Heart left ventricle (tissue), 16 donors: ENCODE measurements around the gene ASNSD1. TPM values are rescaled to one million over a fixed set of nuclear protein-coding genes. Genes with fewer than 3 reads are reported as not detected.

Source experiments
- ATAC-seq, 4 donors: fragments of 200-7000 bp; cut with Tn5 transposase; one replicate each; pipeline ENCODE4 v1.9.1; 2020 to 2022; ENCODE audit warnings: moderate library complexity in 4 of 4, mild to moderate bottlenecking in 3 of 4, moderate number of reproducible peaks in 1 of 4
- DNase-seq, 5 donors: peaks; one replicate each; pipeline ENCODE4 v3.0.0-alpha.2; 2020
- H3K27ac ChIP-seq, 12 donors: fragments of 200-600 bp; sonication (generic) in 4 of 12; one replicate each; pipeline versions ENCODE4 v1.5.0 to v1.8.0; 2016 to 2022; ENCODE audit warnings: mild to moderate bottlenecking in 2 of 12
- H3K27me3 ChIP-seq, 9 donors: fragments of 200-600 bp; sonication (generic) in 2 of 9; one replicate each; pipeline versions ENCODE4 v1.5.1 to v1.8.0; 2016 to 2022; ENCODE audit warnings: mild to moderate bottlenecking in 3 of 9
- H3K36me3 ChIP-seq, 9 donors: fragments of 200-600 bp; sonication (generic) in 2 of 9; one replicate each; pipeline versions ENCODE4 v1.5.0 to v1.8.0; 2018 to 2022; ENCODE audit warnings: mild to moderate bottlenecking in 2 of 9
- H3K4me1 ChIP-seq, 12 donors: fragments of 200-600 bp; sonication (generic) in 4 of 12; one replicate each; pipeline versions ENCODE4 v1.5.0 to v1.8.0; 2016 to 2022; ENCODE audit warnings: mild to moderate bottlenecking in 3 of 12
- H3K4me3 ChIP-seq, 12 donors: fragments of 200-600 bp; sonication (generic) in 4 of 12; one replicate each; pipeline versions ENCODE4 v1.5.0 to v1.8.0; 2017 to 2022; ENCODE audit warnings: mild to moderate bottlenecking in 9 of 12, moderate library complexity in 4 of 12
- H3K9me3 ChIP-seq, 12 donors: fragments of 200-600 bp; sonication (generic) in 4 of 12; one replicate each; pipeline versions ENCODE4 v1.5.0 to v1.8.0; 2016 to 2022; ENCODE audit warnings: mild to moderate bottlenecking in 1 of 12
- POLR2A ChIP-seq, 2 donors: fragments of 450-650 bp; IDR thresholded peaks; one replicate each; pipeline ENCODE4 v1.6.1; 2017; ENCODE audit warnings: antibody characterized with exemption in 2 of 2, mild to moderate bottlenecking in 2 of 2, moderate library complexity in 2 of 2
- WGBS, 4 donors: extraction: QIAGEN DNeasy Blood & Tissue Kit in 2 of 4; methylation state at CpG; one replicate each; pipeline versions ENCODE4 v1.1.5 to v1.1.7; 2013 to 2018; 5-methylcytosine and 5-hydroxymethylcytosine counted together
- intact Hi-C, 10 donors: fragments of 100-400 bp; cut with DNase I; formaldehyde crosslinking; loops; one replicate each; pipeline versions ENCODE4 v1.11.1 to v1.14.2; 2022
- polyA plus RNA-seq, 2 donors: library from polyadenylated mRNA; stranded (reverse); fragments of 200-250 nt; gene quantifications; one replicate each; pipeline ENCODE4 v1.2.3, GENCODE V29; 2013
- total RNA-seq, 9 donors: library from RNA; depleted of rRNA in 2 of 9; stranded (reverse); fragments of >200 nt in 2 of 9; fragmentation: NEBNext Ultra II Directional in 3 of 9; extraction: Animal tissue kit (Norgen Biotek cat#: 25700) in 3 of 9; gene quantifications; one replicate each; pipeline versions ENCODE4 v1.1.0 to v1.2.4, GENCODE V29; 2016 to 2023
- TF ChIP-seq, protein P1 (sequence below), 12 donors: fragments of 200-600 bp; sonication (generic) in 4 of 12; IDR thresholded peaks; one replicate each; pipeline versions ENCODE4 v1.5.0 to v1.8.0; 2018 to 2022; ENCODE audit warnings: antibody characterized with exemption in 12 of 12, mild to moderate bottlenecking in 5 of 12
- donor health status: ischemic (EF 13 %, LVEDD 7.1; RV severe dilation, severe dysfunction).
- donor health status: healthy with polysubstance abuse.
- donor health status: DM: no; HTN: yes; CAD: no.
- donor health status: DM: no; HTN: no; CAD: no.
- donor health status: ischemic (EF 25% LVEDD 6.9; RV normal size, moderate dysfunction).
- donor health status: ischemic (EF 25% LVEDD 5.7; RV mildly dilated, moderate dysfunction).
- donor health status: healthy.
- donor health status: DM: yes; HTN: yes; CAD: no.
- donor health status: ischemic (EF 35%, LVEDD 5.7; RV mildly dilated, moderate dysfunction).
- donor health status: nonischemic (EF 11% LVEDD 7.7; RV severe dilation, severe dysfunction).
- donor health status: DM: yes; HTN: yes; CAD: no.
- donor health status: PGD.
- donor health status: ischemic (EF 29% LVEDD 5.4; RV normal size, mild dysfunction).
- donor health status: nonischemic (EF 23%, LVEDD 6.1; RV moderate dilation, normal function).

ASNSD1 gene
- total and polyA plus RNA-seq, 11 donors = 26.3 to 46.0 (median 32.4) TPM

DNA sequence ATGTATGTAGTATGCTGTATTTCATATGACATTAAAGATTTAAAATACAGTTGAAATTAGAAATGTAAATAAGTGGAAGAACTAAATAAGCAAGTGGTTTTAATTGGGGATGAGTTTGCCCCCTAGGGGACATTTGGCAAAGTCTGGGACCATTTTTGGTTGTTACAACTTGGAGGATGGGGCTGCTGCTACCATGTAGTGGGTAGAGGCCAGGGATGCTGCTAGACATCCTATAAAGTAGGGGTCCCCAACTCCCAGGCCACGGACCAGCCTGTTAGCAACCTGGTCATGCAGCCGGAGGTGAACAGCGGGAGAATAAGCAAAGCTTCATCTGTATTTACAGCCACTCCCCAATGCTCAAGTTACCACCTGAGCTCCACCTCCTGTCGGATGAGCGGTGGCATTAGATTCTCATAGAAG lies 27.9 kb upstream of the ASNSD1 start:
- H3K4me1 ChIP-seq = peaks cover 0 to 11% (median 0%) of the 10 kb centered on the region in 12 donors
- no peak overlapping the region for H3K27ac ChIP-seq
- intact Hi-C loops = loop anchor here (2.0 to 10.0 kb wide), 4 partner anchors 51 to 167 kb away; partner anchors contain the start of gene SLC40A1 (in 2 of the 10)
- WGBS, 4 donors = 78 to 86% (median 80%) methylated on average over 5 of the region's 5 CpGs
- no peak for TF ChIP-seq POLR2A (IDR thresholded peaks at IDR 0.05)
- TF ChIP-seq, protein P1, sequence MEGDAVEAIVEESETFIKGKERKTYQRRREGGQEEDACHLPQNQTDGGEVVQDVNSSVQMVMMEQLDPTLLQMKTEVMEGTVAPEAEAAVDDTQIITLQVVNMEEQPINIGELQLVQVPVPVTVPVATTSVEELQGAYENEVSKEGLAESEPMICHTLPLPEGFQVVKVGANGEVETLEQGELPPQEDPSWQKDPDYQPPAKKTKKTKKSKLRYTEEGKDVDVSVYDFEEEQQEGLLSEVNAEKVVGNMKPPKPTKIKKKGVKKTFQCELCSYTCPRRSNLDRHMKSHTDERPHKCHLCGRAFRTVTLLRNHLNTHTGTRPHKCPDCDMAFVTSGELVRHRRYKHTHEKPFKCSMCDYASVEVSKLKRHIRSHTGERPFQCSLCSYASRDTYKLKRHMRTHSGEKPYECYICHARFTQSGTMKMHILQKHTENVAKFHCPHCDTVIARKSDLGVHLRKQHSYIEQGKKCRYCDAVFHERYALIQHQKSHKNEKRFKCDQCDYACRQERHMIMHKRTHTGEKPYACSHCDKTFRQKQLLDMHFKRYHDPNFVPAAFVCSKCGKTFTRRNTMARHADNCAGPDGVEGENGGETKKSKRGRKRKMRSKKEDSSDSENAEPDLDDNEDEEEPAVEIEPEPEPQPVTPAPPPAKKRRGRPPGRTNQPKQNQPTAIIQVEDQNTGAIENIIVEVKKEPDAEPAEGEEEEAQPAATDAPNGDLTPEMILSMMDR (IDR thresholded peaks at IDR 0.05) = peak; percentile 23 to 60 (median 50)
- H3K4me3 ChIP-seq = no peak overlapping the region
- ATAC-seq = peak in 1 of 4 donors; percentile 41
- H3K9me3 ChIP-seq = no peaks in the 10 kb centered on the region
- no peak for DNase-seq
- H3K27me3 ChIP-seq = no peaks in the 10 kb centered on the region
- no peaks in the 10 kb centered on the region for H3K36me3 ChIP-seq

DNA sequence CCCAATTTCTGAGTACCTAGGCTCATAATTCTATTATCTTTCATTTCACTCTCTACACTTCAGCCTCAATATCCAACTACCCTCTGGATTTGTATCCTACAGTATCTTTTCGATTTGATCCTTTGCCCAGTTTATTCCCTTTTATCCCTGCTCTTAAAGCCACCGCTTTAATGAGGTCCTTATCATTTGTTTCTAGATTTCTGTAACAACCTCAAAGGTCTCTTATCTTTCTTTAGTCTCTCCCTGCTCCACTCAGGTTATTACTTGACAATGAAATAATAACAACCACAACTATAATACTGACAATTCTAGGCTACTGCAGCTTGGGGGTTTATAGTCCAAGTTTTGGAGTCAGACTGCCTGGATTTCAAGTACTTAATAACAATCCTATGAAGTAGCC lies 25.9 kb upstream of the ASNSD1 start:
- no peak overlapping the region for H3K4me3 ChIP-seq
- DNase-seq = no peak
- no peak overlapping the region for H3K27ac ChIP-seq
- no peak for ATAC-seq
- TF ChIP-seq, protein P1 (IDR thresholded peaks at IDR 0.05) = no peak
- WGBS, 4 donors = 64 to 71% (median 68%) methylated on average over 2 of the region's 2 CpGs
- H3K27me3 ChIP-seq = no peaks in the 10 kb centered on the region
- H3K36me3 ChIP-seq = no peaks in the 10 kb centered on the region
- no peaks in the 10 kb centered on the region for H3K9me3 ChIP-seq
- intact Hi-C loops = loop anchor here in 1 of 10 donors (10.0 kb wide), 1 partner anchor 141 kb away; no protein-coding TSS in a partner anchor
- peaks cover 0 to 3% (median 0%) of the 10 kb centered on the region in 12 donors for H3K4me1 ChIP-seq

DNA sequence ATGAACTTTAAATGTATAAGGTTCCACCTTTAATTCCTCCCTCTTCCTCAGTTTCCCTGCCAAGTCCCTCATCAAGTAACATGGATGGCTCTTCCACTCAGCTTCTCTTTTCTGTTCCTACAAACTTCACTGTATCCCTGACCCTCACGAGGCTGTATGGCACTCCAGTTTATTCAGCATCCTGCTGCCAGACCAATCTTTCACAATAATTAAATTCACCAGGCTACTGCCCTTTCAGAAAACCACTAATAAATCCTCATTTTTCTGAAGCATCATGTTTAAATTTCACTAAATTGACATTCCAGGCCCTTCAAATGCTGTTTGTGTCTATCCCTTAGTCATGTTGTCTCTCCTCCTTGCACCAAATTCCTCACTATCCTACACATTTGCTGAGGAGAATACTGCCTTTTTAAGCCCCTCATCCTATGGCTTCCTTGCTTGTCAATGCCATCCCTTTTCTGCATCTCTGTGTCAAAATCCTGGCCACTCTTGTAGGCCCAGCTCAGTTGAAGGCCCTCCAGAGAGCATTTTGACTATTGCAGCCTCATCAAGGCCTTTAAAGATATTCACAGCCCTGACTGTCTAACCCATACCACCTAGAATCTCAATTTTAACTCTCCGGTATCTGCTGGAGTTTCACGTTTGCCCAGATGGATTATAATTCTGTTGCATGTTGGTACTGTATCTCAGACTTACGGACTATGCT lies 22.8 kb upstream of the ASNSD1 start:
- no peaks in the 10 kb centered on the region for H3K36me3 ChIP-seq
- TF ChIP-seq, protein P1 (IDR thresholded peaks at IDR 0.05) = no peak
- no peak for TF ChIP-seq POLR2A (IDR thresholded peaks at IDR 0.05)
- intact Hi-C loops = loop anchor here in 1 of 10 donors (10.0 kb wide), 1 partner anchor 144 kb away; no protein-coding TSS in a partner anchor
- no peaks in the 10 kb centered on the region for H3K27me3 ChIP-seq
- 92 to 95% (median 94%) methylated on average over 4 of the region's 4 CpGs for WGBS, 4 donors
- no peak for ATAC-seq
- no peaks in the 10 kb centered on the region for H3K9me3 ChIP-seq
- no peak for DNase-seq
- no peak overlapping the region for H3K27ac ChIP-seq
- H3K4me3 ChIP-seq = no peak overlapping the region
- H3K4me1 ChIP-seq = no peaks in the 10 kb centered on the region

DNA sequence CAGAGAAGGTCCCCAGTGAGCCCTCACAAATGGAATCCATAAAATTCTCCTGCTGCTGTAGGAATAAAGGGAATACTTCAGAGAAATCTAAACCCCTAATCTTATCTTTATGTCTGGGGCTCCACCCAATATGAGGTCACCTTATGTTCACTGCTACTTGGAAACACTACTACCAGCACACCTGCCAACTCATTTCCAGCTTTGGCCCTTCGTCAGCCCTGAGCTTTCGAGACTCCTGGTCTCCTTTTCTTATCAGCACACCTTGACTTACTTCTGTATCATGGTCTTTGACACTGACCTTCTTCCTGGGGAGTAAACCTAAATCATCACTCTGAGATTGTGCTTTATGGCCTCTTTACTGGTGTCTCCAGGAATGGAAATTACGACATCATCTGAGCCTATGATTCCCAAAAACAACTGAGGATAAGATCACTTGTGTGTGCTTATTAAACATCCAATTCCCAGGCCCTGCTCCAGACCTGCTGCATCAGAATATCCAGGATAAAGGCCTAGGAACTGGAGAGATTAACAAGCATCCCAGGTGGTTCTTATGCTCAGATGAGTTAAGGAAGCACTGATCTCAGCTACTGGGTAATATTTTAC lies 22.2 kb upstream of the ASNSD1 start:
- Histone ChIP-seq H3K4me1 (no peaks in the 10 kb centered on the region), H3K27ac (no peak overlapping the region), H3K9me3 (no peaks in the 10 kb centered on the region), H3K4me3 (no peak overlapping the region), H3K36me3 (no peaks in the 10 kb centered on the region), H3K27me3 (no peaks in the 10 kb centered on the region)
- 53 to 60% (median 59%) methylated on average over 3 of the region's 3 CpGs for WGBS, 4 donors
- DNase-seq = no peak
- no peak for ATAC-seq
- TF ChIP-seq, protein P1 (IDR thresholded peaks at IDR 0.05) = no peak
- TF ChIP-seq POLR2A (IDR thresholded peaks at IDR 0.05) = no peak
- intact Hi-C loops = loop anchor here in 1 of 10 donors (10.0 kb wide), 1 partner anchor 144 kb away; no protein-coding TSS in a partner anchor
